ENCODE data around the gene LGSN. TPM values are rescaled to one million over a fixed set of nuclear protein-coding genes. Genes with fewer than 3 reads are reported as not detected.

LGSN gene
- total RNA-seq, 2 experiments from 2014 or later, result not detected

Other genes with a start within 250 kb of the LGSN start
- not detected for gene FKBP1C, start 108.5 kb downstream of the LGSN start, total RNA-seq